ENCODE measurements around the gene BIRC2. TPM values are rescaled to one million over a fixed set of nuclear protein-coding genes. Genes with fewer than 3 reads are reported as not detected.

The BIRC2 gene
- total RNA-seq, 4 donors from 2014 or later, result 66.5 to 95.9 (median 73.2) TPM

GRCh38 chr11:102357116-102357515, 10.1 kb downstream of the BIRC2 start:
- Histone ChIP-seq H3K4me3 (no peak overlapping the region), H3K4me1 (peaks cover 0 to 8% (median 0%) of the 10 kb centered on the region in 4 donors), H3K27me3 (no peaks in the 10 kb centered on the region), H3K27ac (no peak overlapping the region), H3K36me3 (peaks cover 0 to 40% (median 13%) of the 10 kb centered on the region in 4 donors), H3K9me3 (no peaks in the 10 kb centered on the region)
- TF ChIP-seq, protein P1, sequence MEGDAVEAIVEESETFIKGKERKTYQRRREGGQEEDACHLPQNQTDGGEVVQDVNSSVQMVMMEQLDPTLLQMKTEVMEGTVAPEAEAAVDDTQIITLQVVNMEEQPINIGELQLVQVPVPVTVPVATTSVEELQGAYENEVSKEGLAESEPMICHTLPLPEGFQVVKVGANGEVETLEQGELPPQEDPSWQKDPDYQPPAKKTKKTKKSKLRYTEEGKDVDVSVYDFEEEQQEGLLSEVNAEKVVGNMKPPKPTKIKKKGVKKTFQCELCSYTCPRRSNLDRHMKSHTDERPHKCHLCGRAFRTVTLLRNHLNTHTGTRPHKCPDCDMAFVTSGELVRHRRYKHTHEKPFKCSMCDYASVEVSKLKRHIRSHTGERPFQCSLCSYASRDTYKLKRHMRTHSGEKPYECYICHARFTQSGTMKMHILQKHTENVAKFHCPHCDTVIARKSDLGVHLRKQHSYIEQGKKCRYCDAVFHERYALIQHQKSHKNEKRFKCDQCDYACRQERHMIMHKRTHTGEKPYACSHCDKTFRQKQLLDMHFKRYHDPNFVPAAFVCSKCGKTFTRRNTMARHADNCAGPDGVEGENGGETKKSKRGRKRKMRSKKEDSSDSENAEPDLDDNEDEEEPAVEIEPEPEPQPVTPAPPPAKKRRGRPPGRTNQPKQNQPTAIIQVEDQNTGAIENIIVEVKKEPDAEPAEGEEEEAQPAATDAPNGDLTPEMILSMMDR (IDR thresholded peaks at IDR 0.05), result no peak
- TF ChIP-seq POLR2A (IDR thresholded peaks at IDR 0.05) (no peak), EP300 (IDR thresholded peaks at IDR 0.05; ENCODE audit: low read depth) (no peak), POLR2AphosphoS5 (IDR thresholded peaks at IDR 0.05) (no peak)
- in situ Hi-C loops (cut with MboI; ENCODE audit: low pct_ligation_motif_present in 1 of 4, low pct_unique_long_range_greater_than_20kb in 1 of 4, low sequenced_read_pairs in 3 of 4) (no loop called here), intact Hi-C loops (cut with DNase I; ENCODE audit: low total_unique reads) (no loop called here)
- DNase-seq, result no peak

DNA sequence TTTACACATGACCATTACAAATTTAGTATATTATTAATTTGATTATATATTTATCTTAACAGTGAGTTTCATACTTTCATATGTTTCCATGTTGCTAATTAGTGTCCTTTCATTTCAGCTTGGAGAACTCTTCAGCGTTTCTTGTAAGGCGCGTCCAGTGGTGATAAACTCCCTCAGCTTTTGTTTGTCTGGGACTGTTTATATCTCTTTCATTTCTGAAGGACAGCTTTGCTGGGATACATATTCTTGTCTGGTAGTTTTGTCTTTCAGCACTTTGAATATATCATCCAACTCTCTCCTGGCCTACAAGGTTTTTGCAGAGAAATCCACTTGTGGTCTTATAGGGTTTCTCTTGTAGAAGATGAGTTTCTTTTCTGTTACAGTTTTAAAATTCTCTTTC, 12.4 kb downstream of the BIRC2 start:
- peaks cover 0 to 8% (median 0%) of the 10 kb centered on the region in 4 donors for H3K4me1 ChIP-seq
- 63 to 67% methylated on average over 3 of the region's 3 CpGs for WGBS, 2 donors (ENCODE audit: low coverage in 1 of 2)
- in situ Hi-C loops (cut with MboI; ENCODE audit: low pct_ligation_motif_present in 1 of 4, low pct_unique_long_range_greater_than_20kb in 1 of 4, low sequenced_read_pairs in 3 of 4), result no loop called here
- H3K27ac ChIP-seq, result no peak overlapping the region
- no peak for TF ChIP-seq POLR2A (IDR thresholded peaks at IDR 0.05)
- TF ChIP-seq EP300 (IDR thresholded peaks at IDR 0.05; ENCODE audit: low read depth), result no peak
- H3K4me3 ChIP-seq, result no peak overlapping the region
- intact Hi-C loops (cut with DNase I; ENCODE audit: low total_unique reads), result no loop called here
- H3K27me3 ChIP-seq, result no peaks in the 10 kb centered on the region
- H3K36me3 ChIP-seq, result peaks cover 0 to 51% (median 21%) of the 10 kb centered on the region in 4 donors
- DNase-seq, result no peak
- H3K9me3 ChIP-seq, result no peaks in the 10 kb centered on the region

GRCh38 chr11:102360681-102361080, 13.7 kb downstream of the BIRC2 start:
- DNase-seq, result no peak
- Histone ChIP-seq H3K9me3 (no peaks in the 10 kb centered on the region), H3K27me3 (no peaks in the 10 kb centered on the region), H3K4me3 (no peak overlapping the region), H3K27ac (no peak overlapping the region), H3K36me3 (peaks cover 0 to 60% (median 22%) of the 10 kb centered on the region in 4 donors), H3K4me1 (peaks cover 0 to 8% (median 0%) of the 10 kb centered on the region in 4 donors)
- WGBS, 2 donors (ENCODE audit: low coverage in 1 of 2), result 81 to 88% methylated on average over 2 to 3 of the region's 3 CpGs
- TF ChIP-seq POLR2AphosphoS5 (IDR thresholded peaks at IDR 0.05) (no peak), EP300 (IDR thresholded peaks at IDR 0.05; ENCODE audit: low read depth) (no peak)
- TF ChIP-seq, protein P1 (IDR thresholded peaks at IDR 0.05), result no peak
- in situ Hi-C loops (cut with MboI; ENCODE audit: low pct_ligation_motif_present in 1 of 4, low pct_unique_long_range_greater_than_20kb in 1 of 4, low sequenced_read_pairs in 3 of 4) (loop anchor here in 1 of 4 donors (10.0 kb wide), 1 partner anchor 134 kb away; no protein-coding TSS in a partner anchor), intact Hi-C loops (cut with DNase I; ENCODE audit: low total_unique reads) (no loop called here)

GRCh38 chr11:102361086-102362031, 14.3 kb downstream of the BIRC2 start:
- Histone ChIP-seq H3K27ac (no peak overlapping the region), H3K4me3 (no peak overlapping the region), H3K27me3 (no peaks in the 10 kb centered on the region), H3K9me3 (no peaks in the 10 kb centered on the region), H3K4me1 (peaks cover 0 to 8% (median 0%) of the 10 kb centered on the region in 4 donors), H3K36me3 (peaks cover 0 to 62% (median 20%) of the 10 kb centered on the region in 4 donors)
- in situ Hi-C loops (cut with MboI; ENCODE audit: low pct_ligation_motif_present in 1 of 4, low pct_unique_long_range_greater_than_20kb in 1 of 4, low sequenced_read_pairs in 3 of 4) (loop anchor here in 1 of 4 donors (10.0 kb wide), 1 partner anchor 133 kb away; no protein-coding TSS in a partner anchor), intact Hi-C loops (cut with DNase I; ENCODE audit: low total_unique reads) (no loop called here)
- no peak for TF ChIP-seq EP300 (IDR thresholded peaks at IDR 0.05; ENCODE audit: low read depth)
- no peak for TF ChIP-seq POLR2AphosphoS5 (IDR thresholded peaks at IDR 0.05)
- TF ChIP-seq, protein P1 (IDR thresholded peaks at IDR 0.05), result no peak
- TF ChIP-seq POLR2A (IDR thresholded peaks at IDR 0.05), result no peak
- no peak for DNase-seq
- WGBS, 2 donors (ENCODE audit: low coverage in 1 of 2), result 85 to 91% methylated on average over 2 to 5 of the region's 5 CpGs
